Hepatic stellate cell (primary cell): ENCODE results near the gene ZNF493.
A peak's percentile ranks its signal among the peaks of the same experiment; 100 is the strongest.

Source experiments
- DNase-seq: peaks from one replicate; pipeline ENCODE4 v3.0.0; 2011; ENCODE audit warnings: low spot score

The ZNF493 gene

GRCh38 chr19:21463449-21464105 is 66.6 kb downstream of the ZNF493 start:
- no peak for DNase-seq

- no peak for DNase-seq
These were observed 69.7 kb downstream of the ZNF493 start for GRCh38 chr19:21466627-21467026.

GRCh38 chr19:21468791-21469190 is 71.9 kb downstream of the ZNF493 start:
- DNase-seq: no peak

GRCh38 chr19:21472507-21472906 is 75.6 kb downstream of the ZNF493 start:
- no peak for DNase-seq

- peak; percentile 14 for DNase-seq
These were observed 77.8 kb downstream of the ZNF493 start for GRCh38 chr19:21474671-21475181.
